ENCODE results near the gene SIMC1. TPM values are rescaled to one million over a fixed set of nuclear protein-coding genes. Genes with fewer than 3 reads are reported as not detected.
A peak's percentile ranks its signal among the peaks of the same experiment; 100 is the strongest.

Gene SIMC1
- total and polyA plus RNA-seq, 2 donors (not counting 1 experiment from before 2014, with no cell fraction given), result 20.6 to 63.8 TPM

GRCh38 chr5:176356179-176356566 is 117.9 kb downstream of the SIMC1 start:
- Histone ChIP-seq H3K36me3 (replicated peaks in 1 of 2; ENCODE audit: control extremely low read depth in 1 of 2, control insufficient read depth in 1 of 2, extremely low read depth in 1 of 2, insufficient read depth in 2 of 2, low read length in 1 of 2) (peaks cover 0 to 60% of the 10 kb centered on the region in 2 experiments), H3K4me2 (replicated peaks; ENCODE audit: low read depth, low read length, poor library complexity, severe bottlenecking) (no peak overlapping the region), H4K20me1 (ENCODE audit: control insufficient read depth, insufficient read depth, low read length, poor library complexity, severe bottlenecking) (peaks cover 68% of the 10 kb centered on the region), H3K9ac (ENCODE audit: low read length) (no peak overlapping the region), H3K79me2 (ENCODE audit: control insufficient read depth, insufficient read depth, low read length) (peaks cover 89% of the 10 kb centered on the region), H2AFZ (ENCODE audit: insufficient read depth, low read depth, low read length, poor library complexity, severe bottlenecking) (no peak overlapping the region), H3K27me3 (replicated peaks in 1 of 4; ENCODE audit: control extremely low read depth in 1 of 4, control insufficient read depth in 3 of 4, insufficient read depth in 4 of 4, low read length in 3 of 4) (no peaks in the 10 kb centered on the region), H3K4me3 (ENCODE audit: control extremely low read depth in 1 of 5, extremely low read depth in 1 of 5, insufficient read depth in 1 of 5, low read depth in 2 of 5, low read length in 4 of 5) (no peak overlapping the region), H3K27ac (ENCODE audit: low read length in 2 of 2) (no peak overlapping the region), H3K4me1 (ENCODE audit: control insufficient read depth in 2 of 2, insufficient read depth in 2 of 2, low read length in 2 of 2) (peaks cover 5 to 14% of the 10 kb centered on the region in 2 donors), H3K9me3 (ENCODE audit: control extremely low read depth in 1 of 3, control insufficient read depth in 2 of 3, insufficient read depth in 1 of 3, low read length in 2 of 3) (no peaks in the 10 kb centered on the region)
- intact Hi-C loops (cut with micrococcal nuclease), result no loop called here
- TF ChIP-seq CTCF (IDR thresholded peaks at IDR 0.05) (no peak), EZH2 (IDR thresholded peaks at IDR 0.05; ENCODE audit: borderline replicate concordance, insufficient read depth, low read depth, low read length, poor library complexity, severe bottlenecking) (no peak)
- ATAC-seq (ENCODE audit: low read depth) (no peak), DNase-seq (no peak)
- Mint-ChIP-seq H3K4me3 (no peak overlapping the region), H3K27ac (no peak overlapping the region), H3K4me1 (peaks cover 22% of the 10 kb centered on the region), H3K27me3 (no peaks in the 10 kb centered on the region), H3K9me3 (ENCODE audit: insufficient read depth) (no peaks in the 10 kb centered on the region)
- CTCF ChIA-PET, result no interaction called here
- WGBS (ENCODE audit: insufficient coverage), result 92% methylated on average over 2 of the region's 3 CpGs
- POLR2A ChIA-PET, result no interaction called here

- Histone ChIP-seq H3K4me1 (ENCODE audit: control insufficient read depth in 2 of 2, insufficient read depth in 2 of 2, low read length in 2 of 2) (peaks cover 14 to 28% of the 10 kb centered on the region in 2 donors), H3K4me3 (ENCODE audit: control extremely low read depth in 1 of 5, extremely low read depth in 1 of 5, insufficient read depth in 1 of 5, low read depth in 2 of 5, low read length in 4 of 5) (no peak overlapping the region), H3K4me2 (replicated peaks; ENCODE audit: low read depth, low read length, poor library complexity, severe bottlenecking) (peak overlapping the region; percentile 30), H3K27me3 (replicated peaks in 1 of 4; ENCODE audit: control extremely low read depth in 1 of 4, control insufficient read depth in 3 of 4, insufficient read depth in 4 of 4, low read length in 3 of 4) (no peaks in the 10 kb centered on the region), H3K9ac (ENCODE audit: low read length) (no peak overlapping the region), H2AFZ (ENCODE audit: insufficient read depth, low read depth, low read length, poor library complexity, severe bottlenecking) (no peak overlapping the region), H3K36me3 (replicated peaks in 1 of 2; ENCODE audit: control extremely low read depth in 1 of 2, control insufficient read depth in 1 of 2, extremely low read depth in 1 of 2, insufficient read depth in 2 of 2, low read length in 1 of 2) (peaks cover 0 to 30% of the 10 kb centered on the region in 2 experiments), H4K20me1 (ENCODE audit: control insufficient read depth, insufficient read depth, low read length, poor library complexity, severe bottlenecking) (peaks cover 38% of the 10 kb centered on the region), H3K9me3 (ENCODE audit: control extremely low read depth in 1 of 3, control insufficient read depth in 2 of 3, insufficient read depth in 1 of 3, low read length in 2 of 3) (no peaks in the 10 kb centered on the region), H3K79me2 (ENCODE audit: control insufficient read depth, insufficient read depth, low read length) (peaks cover 65% of the 10 kb centered on the region), H3K27ac (ENCODE audit: low read length in 2 of 2) (no peak overlapping the region)
- Mint-ChIP-seq H3K27ac (peak overlapping the region; percentile 32), H3K4me1 (peaks cover 35% of the 10 kb centered on the region), H3K4me3 (peak overlapping the region; percentile 74), H3K9me3 (ENCODE audit: insufficient read depth) (no peaks in the 10 kb centered on the region), H3K27me3 (no peaks in the 10 kb centered on the region)
- intact Hi-C loops (cut with micrococcal nuclease), result loop anchor here (5.0 kb wide), 2 partner anchors 58 to 122 kb away; partner anchors contain the start of genes CLTB and SIMC1
- ATAC-seq (ENCODE audit: low read depth) (no peak), DNase-seq (no peak)
- ChIA-PET POLR2A (interaction anchor here (1.5 kb wide), 1 partner anchor 30 kb away, joined by 4 read pairs; no protein-coding TSS in a partner anchor), CTCF (interaction anchor here (0.7 to 3.4 kb wide), 3 partner anchors 57 to 301 kb away, joined by 3 to 15 read pairs (median 4); partner anchors contain the start of gene CLTB)
- WGBS (ENCODE audit: insufficient coverage), result 88% methylated on average over 1 of the region's 4 CpGs
- TF ChIP-seq EZH2 (IDR thresholded peaks at IDR 0.05; ENCODE audit: borderline replicate concordance, insufficient read depth, low read depth, low read length, poor library complexity, severe bottlenecking), result no peak
- no peak for TF ChIP-seq CTCF (IDR thresholded peaks at IDR 0.05)
Observed at GRCh38 chr5:176359658-176360057, 121.4 kb downstream of the SIMC1 start.
